Measurements from ENCODE around the gene FAF1. TPM values are rescaled to one million over a fixed set of nuclear protein-coding genes. Genes with fewer than 3 reads are reported as not detected.
A peak's percentile ranks its signal among the peaks of the same experiment; 100 is the strongest.

The FAF1 gene
- total RNA-seq, 1 donor from 2014 or later: 52.0 TPM

- peaks cover 11% of the 10 kb centered on the region for H3K36me3 Mint-ChIP-seq (ENCODE audit: unreplicated experiment)
- DNase-seq (ENCODE audit: extremely low spot score, unreplicated experiment): no peak
- TF ChIP-seq, protein P1, sequence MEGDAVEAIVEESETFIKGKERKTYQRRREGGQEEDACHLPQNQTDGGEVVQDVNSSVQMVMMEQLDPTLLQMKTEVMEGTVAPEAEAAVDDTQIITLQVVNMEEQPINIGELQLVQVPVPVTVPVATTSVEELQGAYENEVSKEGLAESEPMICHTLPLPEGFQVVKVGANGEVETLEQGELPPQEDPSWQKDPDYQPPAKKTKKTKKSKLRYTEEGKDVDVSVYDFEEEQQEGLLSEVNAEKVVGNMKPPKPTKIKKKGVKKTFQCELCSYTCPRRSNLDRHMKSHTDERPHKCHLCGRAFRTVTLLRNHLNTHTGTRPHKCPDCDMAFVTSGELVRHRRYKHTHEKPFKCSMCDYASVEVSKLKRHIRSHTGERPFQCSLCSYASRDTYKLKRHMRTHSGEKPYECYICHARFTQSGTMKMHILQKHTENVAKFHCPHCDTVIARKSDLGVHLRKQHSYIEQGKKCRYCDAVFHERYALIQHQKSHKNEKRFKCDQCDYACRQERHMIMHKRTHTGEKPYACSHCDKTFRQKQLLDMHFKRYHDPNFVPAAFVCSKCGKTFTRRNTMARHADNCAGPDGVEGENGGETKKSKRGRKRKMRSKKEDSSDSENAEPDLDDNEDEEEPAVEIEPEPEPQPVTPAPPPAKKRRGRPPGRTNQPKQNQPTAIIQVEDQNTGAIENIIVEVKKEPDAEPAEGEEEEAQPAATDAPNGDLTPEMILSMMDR (IDR thresholded peaks at IDR 0.05): no peak
- peaks cover 5% of the 10 kb centered on the region for H3K4me1 Mint-ChIP-seq (ENCODE audit: unreplicated experiment)
- no peak overlapping the region for H3K27ac Mint-ChIP-seq (ENCODE audit: unreplicated experiment)
- no peaks in the 10 kb centered on the region for H3K27me3 Mint-ChIP-seq (ENCODE audit: unreplicated experiment)
- no peak overlapping the region for H3K4me3 Mint-ChIP-seq (ENCODE audit: unreplicated experiment)
- H3K9me3 Mint-ChIP-seq (ENCODE audit: unreplicated experiment): no peaks in the 10 kb centered on the region
Observed at GRCh38 chr1:50787266-50787665, 172.8 kb downstream of the FAF1 start.

DNA sequence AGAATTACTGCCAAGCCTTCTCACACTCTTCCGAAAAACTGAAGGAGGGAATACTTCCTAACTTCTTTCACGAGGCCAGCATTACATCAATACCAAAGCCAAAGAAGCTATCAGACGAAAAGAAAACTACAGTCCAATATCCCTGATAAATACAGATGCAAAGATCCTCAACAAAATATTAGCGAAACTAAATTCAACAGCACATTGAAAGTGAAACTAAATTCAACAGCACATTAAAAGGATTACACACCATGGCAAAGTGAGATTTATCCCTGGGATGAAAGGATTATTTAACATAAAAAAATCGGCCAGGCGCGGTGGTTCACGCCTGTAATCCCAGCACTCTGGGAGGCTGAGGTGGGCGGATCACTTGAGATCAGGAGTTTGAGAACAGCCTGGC, 176.8 kb downstream of the FAF1 start:
- no peak for DNase-seq (ENCODE audit: extremely low spot score, unreplicated experiment)
- TF ChIP-seq, protein P1 (IDR thresholded peaks at IDR 0.05): no peak

GRCh38 chr1:50780797-50781196, 179.3 kb downstream of the FAF1 start:
- no peak for DNase-seq (ENCODE audit: extremely low spot score, unreplicated experiment)
- Mint-ChIP-seq H3K27me3 (ENCODE audit: unreplicated experiment) (no peaks in the 10 kb centered on the region), H3K27ac (ENCODE audit: unreplicated experiment) (no peak overlapping the region), H3K4me3 (ENCODE audit: unreplicated experiment) (no peak overlapping the region), H3K9me3 (ENCODE audit: unreplicated experiment) (no peaks in the 10 kb centered on the region), H3K4me1 (ENCODE audit: unreplicated experiment) (peaks cover 5% of the 10 kb centered on the region), H3K36me3 (ENCODE audit: unreplicated experiment) (peaks cover 17% of the 10 kb centered on the region)
- TF ChIP-seq, protein P1 (IDR thresholded peaks at IDR 0.05): no peak

More for the DNA sequence above, 176.8 kb downstream of the FAF1 start:
- Mint-ChIP-seq H3K27ac (ENCODE audit: unreplicated experiment) (no peak overlapping the region), H3K27me3 (ENCODE audit: unreplicated experiment) (no peaks in the 10 kb centered on the region), H3K36me3 (ENCODE audit: unreplicated experiment) (peaks cover 23% of the 10 kb centered on the region), H3K4me1 (ENCODE audit: unreplicated experiment) (peaks cover 5% of the 10 kb centered on the region), H3K9me3 (ENCODE audit: unreplicated experiment) (no peaks in the 10 kb centered on the region), H3K4me3 (ENCODE audit: unreplicated experiment) (peak overlapping the region; percentile 20)

DNA sequence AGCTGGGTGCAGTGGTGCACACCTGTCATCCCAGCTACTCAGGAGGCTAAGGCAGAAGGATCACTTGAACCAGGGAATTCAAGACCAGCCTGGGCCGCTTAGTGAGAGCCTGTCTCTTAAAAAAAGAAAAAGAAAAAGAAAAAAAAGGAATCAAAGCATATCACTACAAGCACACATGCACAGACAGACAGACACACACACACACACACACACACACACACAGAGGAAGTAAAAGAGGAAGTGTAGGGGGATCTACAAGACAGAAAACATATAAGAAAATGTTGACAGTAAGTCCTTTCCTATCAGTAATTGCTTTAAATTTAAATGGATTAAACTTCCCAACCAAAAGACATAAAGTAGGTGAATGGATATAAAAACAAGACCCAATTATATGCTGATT, 180.3 kb downstream of the FAF1 start:
- peaks cover 5% of the 10 kb centered on the region for H3K4me1 Mint-ChIP-seq (ENCODE audit: unreplicated experiment)
- no peak overlapping the region for H3K27ac Mint-ChIP-seq (ENCODE audit: unreplicated experiment)
- DNase-seq (ENCODE audit: extremely low spot score, unreplicated experiment): no peak
- no peaks in the 10 kb centered on the region for H3K9me3 Mint-ChIP-seq (ENCODE audit: unreplicated experiment)
- no peak overlapping the region for H3K4me3 Mint-ChIP-seq (ENCODE audit: unreplicated experiment)
- TF ChIP-seq, protein P1 (IDR thresholded peaks at IDR 0.05): no peak
- H3K36me3 Mint-ChIP-seq (ENCODE audit: unreplicated experiment): peaks cover 17% of the 10 kb centered on the region
- H3K27me3 Mint-ChIP-seq (ENCODE audit: unreplicated experiment): no peaks in the 10 kb centered on the region

- TF ChIP-seq, protein P1 (IDR thresholded peaks at IDR 0.05): no peak
- no peak overlapping the region for H3K27ac Mint-ChIP-seq (ENCODE audit: unreplicated experiment)
- H3K9me3 Mint-ChIP-seq (ENCODE audit: unreplicated experiment): no peaks in the 10 kb centered on the region
- peaks cover 10% of the 10 kb centered on the region for H3K36me3 Mint-ChIP-seq (ENCODE audit: unreplicated experiment)
- no peak for DNase-seq (ENCODE audit: extremely low spot score, unreplicated experiment)
- H3K4me1 Mint-ChIP-seq (ENCODE audit: unreplicated experiment): no peaks in the 10 kb centered on the region
- no peaks in the 10 kb centered on the region for H3K27me3 Mint-ChIP-seq (ENCODE audit: unreplicated experiment)
- H3K4me3 Mint-ChIP-seq (ENCODE audit: unreplicated experiment): no peak overlapping the region
Observed at GRCh38 chr1:50775740-50776139, 184.3 kb downstream of the FAF1 start.
